Left ventricle myocardium inferior (tissue), 1 donor: ENCODE results near the gene FRMD3. TPM values are rescaled to one million over a fixed set of nuclear protein-coding genes. Genes with fewer than 3 reads are reported as not detected.

Experiments
- DNase-seq: peaks from one replicate; pipeline ENCODE4 v3.0.0-alpha.2; 2020
- H3K27ac ChIP-seq: fragments of 200-600 bp; replicated peaks from 2 replicates; pipeline ENCODE4 v1.8.0; 2021
- H3K27me3 ChIP-seq: fragments of 200-600 bp; 2 replicates; pipeline ENCODE4 v1.8.0; 2021; ENCODE audit warnings: low read depth
- H3K36me3 ChIP-seq: fragments of 200-600 bp; 2 replicates; pipeline ENCODE4 v1.8.0; 2021
- H3K4me1 ChIP-seq: fragments of 200-600 bp; 2 replicates; pipeline ENCODE4 v1.8.0; 2021
- H3K4me3 ChIP-seq: fragments of 200-600 bp; 2 replicates; pipeline ENCODE4 v1.8.0; 2021; ENCODE audit warnings: mild to moderate bottlenecking, moderate library complexity
- H3K9me3 ChIP-seq: fragments of 200-600 bp; replicated peaks from 2 replicates; pipeline ENCODE4 v1.8.0; 2021
- CTCF ChIP-seq: fragments of 200-600 bp; IDR thresholded peaks from 2 replicates; pipeline ENCODE4 v1.8.0; 2021; ENCODE audit warnings: antibody characterized with exemption, mild to moderate bottlenecking, borderline replicate concordance
- intact Hi-C: fragments of 100-400 bp; cut with micrococcal nuclease; formaldehyde crosslinking; loops from one replicate; pipeline ENCODE4 v1.11.0; 2022
- total RNA-seq: library from RNA; stranded (reverse); fragmentation: NEBNext Ultra II Directional; extraction: Animal tissue kit (Norgen Biotek cat#: 25700); gene quantifications from one replicate; pipeline ENCODE4 v1.2.1, GENCODE V29; 2021
- donor health status: DM: no; HTN: yes; CAD: no; lungs with severe emphysema.

The FRMD3 gene
- total RNA-seq, 1 donor from 2014 or later, result 131 TPM

GRCh38 chr9:83454076-83454475, 84.1 kb downstream of the FRMD3 start:
- intact Hi-C loops, result no loop called here

GRCh38 chr9:83451308-83451707, 86.9 kb downstream of the FRMD3 start:
- intact Hi-C loops, result no loop called here

More at GRCh38 chr9:83454076-83454475, 84.1 kb downstream of the FRMD3 start:
- TF ChIP-seq CTCF, result no peak
- Histone ChIP-seq H3K36me3 (no peaks in the 10 kb centered on the region), H3K27me3 (no peaks in the 10 kb centered on the region), H3K4me1 (peaks cover 12% of the 10 kb centered on the region), H3K4me3 (no peak overlapping the region), H3K9me3 (no peaks in the 10 kb centered on the region), H3K27ac (no peak overlapping the region)
- DNase-seq, result no peak

GRCh38 chr9:83449983-83450382, 88.2 kb downstream of the FRMD3 start:
- H3K27ac ChIP-seq, result peak overlapping the region; percentile 78
- no peak overlapping the region for H3K4me3 ChIP-seq
- intact Hi-C loops, result no loop called here
- H3K27me3 ChIP-seq, result no peaks in the 10 kb centered on the region
- DNase-seq, result no peak
- H3K36me3 ChIP-seq, result no peaks in the 10 kb centered on the region
- no peak for TF ChIP-seq CTCF
- peaks cover 51% of the 10 kb centered on the region for H3K4me1 ChIP-seq
- H3K9me3 ChIP-seq, result no peaks in the 10 kb centered on the region

More at GRCh38 chr9:83451308-83451707, 86.9 kb downstream of the FRMD3 start:
- H3K4me1 ChIP-seq, result peaks cover 37% of the 10 kb centered on the region
- no peak overlapping the region for H3K4me3 ChIP-seq
- H3K27ac ChIP-seq, result peak overlapping the region; percentile 34
- H3K36me3 ChIP-seq, result no peaks in the 10 kb centered on the region
- DNase-seq, result no peak
- no peaks in the 10 kb centered on the region for H3K27me3 ChIP-seq
- no peak for TF ChIP-seq CTCF
- H3K9me3 ChIP-seq, result no peaks in the 10 kb centered on the region

- Histone ChIP-seq H3K27me3 (no peaks in the 10 kb centered on the region), H3K9me3 (no peaks in the 10 kb centered on the region), H3K4me1 (peaks cover 59% of the 10 kb centered on the region), H3K27ac (peak overlapping the region; percentile 78), H3K4me3 (no peak overlapping the region), H3K36me3 (no peaks in the 10 kb centered on the region)
- intact Hi-C loops, result no loop called here
- peak; percentile 36 for DNase-seq
- no peak for TF ChIP-seq CTCF
Measured at GRCh38 chr9:83449166-83449565, 89.0 kb downstream of the FRMD3 start.

- intact Hi-C loops, result no loop called here
- no peaks in the 10 kb centered on the region for H3K36me3 ChIP-seq
- H3K4me1 ChIP-seq, result peaks cover 62% of the 10 kb centered on the region
- peak overlapping the region; percentile 78 for H3K27ac ChIP-seq
- H3K27me3 ChIP-seq, result no peaks in the 10 kb centered on the region
- no peak overlapping the region for H3K4me3 ChIP-seq
- no peaks in the 10 kb centered on the region for H3K9me3 ChIP-seq
- TF ChIP-seq CTCF, result no peak
- no peak for DNase-seq
Measured at GRCh38 chr9:83448626-83449025, 89.6 kb downstream of the FRMD3 start.
